Endothelial cell of umbilical vein (primary cell): ENCODE results near the gene ADAM22.

ENCODE experiments used
- EZH2 ChIP-seq: IDR thresholded peaks from 2 replicates; pipeline ENCODE4 v1.6.1; 2012; ENCODE audit warnings: borderline replicate concordance, low read depth, mild to moderate bottlenecking, moderate library complexity, low read length, inconsistent platforms; ENCODE audit not compliant: severe bottlenecking
- GATA2 ChIP-seq: IDR thresholded peaks from 2 replicates; pipeline ENCODE4 v1.7.0; 2011; ENCODE audit warnings: low read depth, mild to moderate bottlenecking, moderate library complexity, mixed read lengths, low read length; ENCODE audit not compliant: insufficient read length, insufficient read depth
- JUN ChIP-seq: IDR thresholded peaks from 2 replicates; pipeline ENCODE4 v1.6.1; 2011; ENCODE audit warnings: borderline replicate concordance, low read depth; ENCODE audit not compliant: insufficient read length, insufficient read depth
- MAX ChIP-seq: IDR thresholded peaks from 2 replicates; pipeline ENCODE4 v1.6.1; 2011; ENCODE audit not compliant: insufficient read depth, insufficient read length
- MYC ChIP-seq: IDR thresholded peaks from one replicate; pipeline ENCODE4 v1.6.1; 2011; ENCODE audit warnings: mild to moderate bottlenecking, low read depth, low read length
- POLR2A ChIP-seq: IDR thresholded peaks from 2 replicates; pipeline ENCODE4 v1.6.1; 2012; ENCODE audit warnings: low read depth, mild to moderate bottlenecking, control low read depth, low read length
- POLR2AphosphoS5 ChIP-seq: IDR thresholded peaks from 2 replicates; pipeline ENCODE4 v1.6.1; 2012; ENCODE audit warnings: low read depth, mild to moderate bottlenecking, control low read depth, low read length, moderate library complexity; ENCODE audit not compliant: insufficient read depth
- TF ChIP-seq, protein P1 (sequence below), 2 donors: IDR thresholded peaks; 1 replicate in 1 of 2; 2 replicates in 1 of 2; pipeline ENCODE4 v1.5.1; 2011; ENCODE audit warnings: low read length in 2 of 2, mild to moderate bottlenecking in 2 of 2, moderate library complexity in 2 of 2, control low read depth in 1 of 2, inconsistent platforms in 1 of 2, low read depth in 1 of 2; ENCODE audit not compliant: insufficient read depth in 1 of 2; ENCODE audit errors: extremely low read depth in 1 of 2

GRCh38 chr7:88072715-88073055 is 138.6 kb downstream of the ADAM22 start:
- TF ChIP-seq, protein P1, sequence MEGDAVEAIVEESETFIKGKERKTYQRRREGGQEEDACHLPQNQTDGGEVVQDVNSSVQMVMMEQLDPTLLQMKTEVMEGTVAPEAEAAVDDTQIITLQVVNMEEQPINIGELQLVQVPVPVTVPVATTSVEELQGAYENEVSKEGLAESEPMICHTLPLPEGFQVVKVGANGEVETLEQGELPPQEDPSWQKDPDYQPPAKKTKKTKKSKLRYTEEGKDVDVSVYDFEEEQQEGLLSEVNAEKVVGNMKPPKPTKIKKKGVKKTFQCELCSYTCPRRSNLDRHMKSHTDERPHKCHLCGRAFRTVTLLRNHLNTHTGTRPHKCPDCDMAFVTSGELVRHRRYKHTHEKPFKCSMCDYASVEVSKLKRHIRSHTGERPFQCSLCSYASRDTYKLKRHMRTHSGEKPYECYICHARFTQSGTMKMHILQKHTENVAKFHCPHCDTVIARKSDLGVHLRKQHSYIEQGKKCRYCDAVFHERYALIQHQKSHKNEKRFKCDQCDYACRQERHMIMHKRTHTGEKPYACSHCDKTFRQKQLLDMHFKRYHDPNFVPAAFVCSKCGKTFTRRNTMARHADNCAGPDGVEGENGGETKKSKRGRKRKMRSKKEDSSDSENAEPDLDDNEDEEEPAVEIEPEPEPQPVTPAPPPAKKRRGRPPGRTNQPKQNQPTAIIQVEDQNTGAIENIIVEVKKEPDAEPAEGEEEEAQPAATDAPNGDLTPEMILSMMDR (IDR thresholded peaks at IDR 0.05; ENCODE audit: extremely low read depth in 1 of 2, insufficient read depth in 1 of 2, low read depth in 1 of 2, low read length in 2 of 2) = no peak
- TF ChIP-seq EZH2 = no peak
- TF ChIP-seq POLR2A = no peak
- no peak for TF ChIP-seq MYC
- no peak for TF ChIP-seq MAX
- TF ChIP-seq GATA2 = no peak
- TF ChIP-seq JUN = no peak
- no peak for TF ChIP-seq POLR2AphosphoS5
